Cardiac fibroblast (primary cell): ENCODE data around the gene SLC2A13.

Source experiments
- DNase-seq, 2 donors: peaks; one replicate each; pipeline versions ENCODE4 v3.0.0 to v3.0.0-alpha.2; 2010; ENCODE audit warnings: low read depth in 2 of 2
- H3K4me3 ChIP-seq, 2 donors: replicated peaks in 1 of 2; 1 replicate in 1 of 2; 2 replicates in 1 of 2; pipeline ENCODE4 v1.5.1; 2011; ENCODE audit warnings: low read depth in 2 of 2, low read length in 2 of 2, mild to moderate bottlenecking in 2 of 2, moderate library complexity in 1 of 2
- CTCF ChIP-seq: IDR thresholded peaks from one replicate; pipeline ENCODE4 v1.5.1; 2011; ENCODE audit warnings: low read depth, mild to moderate bottlenecking, low read length, inconsistent platforms

SLC2A13 gene

GRCh38 chr12:40016980-40017379, 88.9 kb downstream of the SLC2A13 start:
- TF ChIP-seq CTCF = no peak
- DNase-seq = peak; percentile 88 to 92
- no peak overlapping the region for H3K4me3 ChIP-seq

- no peak for TF ChIP-seq CTCF
- no peak overlapping the region for H3K4me3 ChIP-seq
These were observed 90.0 kb downstream of the SLC2A13 start for GRCh38 chr12:40015881-40016280.

GRCh38 chr12:40015345-40015744, 90.5 kb downstream of the SLC2A13 start:
- TF ChIP-seq CTCF = no peak
- no peak overlapping the region for H3K4me3 ChIP-seq
- peak in 1 of 2 donors; percentile 18 for DNase-seq

More at GRCh38 chr12:40015881-40016280, 90.0 kb downstream of the SLC2A13 start:
- DNase-seq = no peak

GRCh38 chr12:40013847-40014246, 92.0 kb downstream of the SLC2A13 start:
- peak in 1 of 2 donors; percentile 40 for DNase-seq
- no peak overlapping the region for H3K4me3 ChIP-seq
- TF ChIP-seq CTCF = no peak

- H3K4me3 ChIP-seq = no peak overlapping the region
- TF ChIP-seq CTCF = no peak
- no peak for DNase-seq
These were observed 92.6 kb downstream of the SLC2A13 start for GRCh38 chr12:40013292-40013691.

GRCh38 chr12:40012711-40013110, 93.2 kb downstream of the SLC2A13 start:
- TF ChIP-seq CTCF = no peak
- DNase-seq = peak; percentile 14 to 22
- no peak overlapping the region for H3K4me3 ChIP-seq

- DNase-seq = no peak
- peak overlapping the region in 1 of 2 donors; percentile 29 for H3K4me3 ChIP-seq
- TF ChIP-seq CTCF = no peak
These were observed 94.1 kb downstream of the SLC2A13 start for GRCh38 chr12:40011775-40012129.
